Activated gamma-delta T cell treated with anti-CD3 and anti-CD28 coated beads, Interleukin-2, amount 50 U/mL, for 16 hours (primary cell): ENCODE measurements around the gene SLC39A8.

Source experiments
- DNase-seq: peaks from one replicate; pipeline ENCODE4 v3.0.0-alpha.2; 2020; ENCODE audit warnings: low read depth

The SLC39A8 gene

DNA sequence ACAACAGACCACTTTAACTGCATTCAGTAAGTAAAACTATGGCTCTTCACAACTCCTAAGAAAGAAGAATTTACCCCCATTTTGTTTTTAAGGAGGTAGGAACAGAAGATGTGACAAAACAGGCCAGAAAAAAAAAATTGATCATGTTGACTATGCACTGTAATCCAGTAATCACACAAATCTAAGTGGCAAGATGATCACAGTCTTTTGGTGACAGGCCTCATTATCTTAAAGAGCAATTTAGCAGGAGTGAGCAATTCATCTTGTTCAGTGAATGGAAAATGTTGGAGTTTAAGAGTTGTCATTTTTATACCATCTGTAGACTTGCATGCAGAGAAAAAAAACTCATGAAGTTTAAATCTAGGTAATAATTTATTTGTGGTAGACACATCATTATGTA lies 115.1 kb downstream of the SLC39A8 start:
- no peak for DNase-seq

DNA sequence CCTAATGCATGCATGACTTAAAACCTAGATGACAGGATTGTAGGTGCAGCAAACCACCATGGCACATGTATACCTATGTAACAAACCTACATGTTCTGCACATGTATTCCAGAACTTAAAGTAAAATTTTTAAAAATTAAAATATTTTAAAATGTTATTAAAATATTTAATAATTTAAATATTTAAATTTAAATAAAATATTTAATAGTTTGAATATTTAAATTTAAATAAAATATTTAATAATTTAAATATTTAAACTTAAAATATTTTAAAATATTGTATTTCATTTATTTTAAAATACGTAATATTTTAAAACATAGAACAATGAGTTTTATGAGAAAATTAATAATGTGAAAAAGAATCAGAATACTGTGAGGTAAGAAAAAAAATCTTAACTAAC lies 117.9 kb downstream of the SLC39A8 start:
- DNase-seq = no peak

DNA sequence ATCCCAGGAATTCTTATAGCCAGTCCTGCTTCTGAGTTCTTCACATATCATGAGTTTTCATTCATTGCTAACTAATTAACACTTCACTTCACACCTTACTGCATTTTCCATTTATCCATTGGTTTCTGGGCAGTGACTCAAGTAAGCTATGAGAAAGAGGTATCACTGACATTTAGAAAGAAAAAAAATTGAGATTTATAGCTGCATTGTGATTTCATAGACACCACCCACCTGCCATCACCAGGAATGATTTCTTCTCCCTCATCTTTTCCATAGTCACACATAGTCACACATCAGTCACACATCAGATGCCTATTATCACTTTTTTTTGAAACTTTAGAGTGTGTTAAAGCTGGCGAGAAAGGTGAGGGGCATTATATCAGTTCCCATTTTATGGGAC lies 121.8 kb downstream of the SLC39A8 start:
- no peak for DNase-seq

DNA sequence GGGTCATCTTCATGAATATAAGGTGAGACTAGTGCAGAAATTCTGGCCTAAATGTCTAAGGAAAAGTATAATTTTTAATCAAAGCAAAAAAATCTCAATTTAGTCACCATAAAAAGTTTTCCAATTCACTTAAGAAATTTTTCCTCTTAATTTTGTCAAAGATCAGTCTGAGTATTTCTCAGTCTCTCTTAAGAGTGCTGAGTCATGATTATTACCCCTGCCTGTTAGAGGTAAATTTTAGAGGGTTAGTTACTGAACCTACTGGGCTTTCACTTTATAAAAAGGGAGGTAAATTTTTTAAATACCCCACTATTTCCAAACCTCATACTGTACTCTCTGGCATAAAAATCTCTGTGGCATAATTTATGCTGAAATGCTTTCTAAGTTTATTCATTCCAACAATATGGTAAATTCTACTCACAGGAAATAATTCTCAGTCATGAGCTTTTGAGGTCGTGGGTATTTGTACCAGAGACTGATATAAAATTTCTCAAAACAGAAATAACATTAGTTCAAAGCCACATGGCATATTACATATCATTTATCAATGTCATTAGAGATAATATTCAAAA lies 122.4 kb downstream of the SLC39A8 start:
- DNase-seq = no peak

DNA sequence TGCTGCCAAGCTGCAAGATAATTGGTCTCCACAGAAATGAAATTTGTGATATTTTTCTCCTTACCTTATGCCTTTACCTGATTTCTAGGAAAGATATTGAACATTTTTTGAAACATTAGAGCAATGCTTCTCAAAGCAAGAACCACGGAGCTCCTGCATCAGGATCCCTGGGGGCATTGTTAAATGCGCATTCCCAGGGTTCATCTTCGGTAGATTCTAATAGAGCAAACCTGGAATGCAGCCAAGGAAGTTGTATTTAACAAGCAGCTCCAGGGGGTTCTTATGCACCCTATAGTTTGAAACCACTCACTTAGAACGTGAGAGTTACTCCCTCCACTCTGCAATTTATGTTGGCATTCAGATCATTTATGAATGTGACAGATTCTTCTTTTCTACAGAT lies 126.2 kb downstream of the SLC39A8 start:
- DNase-seq = no peak

DNA sequence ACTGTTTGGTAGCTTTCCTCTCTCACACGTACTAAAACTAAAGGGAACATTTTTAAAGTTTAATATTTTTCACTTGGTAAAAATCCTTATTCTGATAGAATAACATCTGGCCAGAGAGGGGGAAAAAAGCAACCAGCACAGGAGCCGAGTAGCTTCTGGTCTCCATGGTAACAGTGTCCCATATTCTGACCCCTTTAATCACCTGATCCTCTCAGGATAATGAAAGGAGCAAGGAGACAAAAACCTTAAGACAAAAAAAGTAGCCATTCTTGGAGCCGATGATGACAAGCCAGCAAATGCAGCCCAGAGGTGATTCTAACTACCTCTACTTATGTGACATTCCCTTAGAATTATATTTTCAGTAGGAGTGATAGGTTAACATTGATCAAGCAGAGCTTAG lies 126.6 kb downstream of the SLC39A8 start:
- no peak for DNase-seq

DNA sequence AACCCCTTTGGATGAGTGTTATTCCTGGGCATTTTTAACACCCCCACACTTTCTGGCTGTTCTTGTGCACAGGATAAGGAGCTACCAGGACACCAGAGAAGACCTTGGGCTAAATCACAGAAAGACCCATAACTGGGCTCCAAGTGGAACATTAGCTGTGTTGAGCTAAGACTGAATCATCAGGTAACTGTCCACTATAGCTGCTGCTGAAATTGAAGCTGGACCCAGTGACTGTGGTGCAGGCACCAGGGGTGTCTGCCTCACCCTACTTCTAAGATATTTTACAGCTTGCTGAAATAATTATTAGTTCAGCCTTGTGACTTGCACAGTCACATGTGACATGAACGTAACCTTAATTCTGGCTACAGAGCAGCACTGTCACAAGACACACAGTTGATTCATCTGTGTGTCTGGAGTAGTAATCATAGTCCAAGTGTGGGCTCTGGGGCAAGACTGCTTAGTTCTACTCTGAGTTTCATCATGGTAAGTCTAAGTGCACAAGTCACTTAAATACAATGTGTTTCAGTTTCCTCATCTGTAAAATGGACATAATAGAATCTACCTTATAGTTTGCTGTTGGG lies 127.4 kb downstream of the SLC39A8 start:
- DNase-seq = no peak

DNA sequence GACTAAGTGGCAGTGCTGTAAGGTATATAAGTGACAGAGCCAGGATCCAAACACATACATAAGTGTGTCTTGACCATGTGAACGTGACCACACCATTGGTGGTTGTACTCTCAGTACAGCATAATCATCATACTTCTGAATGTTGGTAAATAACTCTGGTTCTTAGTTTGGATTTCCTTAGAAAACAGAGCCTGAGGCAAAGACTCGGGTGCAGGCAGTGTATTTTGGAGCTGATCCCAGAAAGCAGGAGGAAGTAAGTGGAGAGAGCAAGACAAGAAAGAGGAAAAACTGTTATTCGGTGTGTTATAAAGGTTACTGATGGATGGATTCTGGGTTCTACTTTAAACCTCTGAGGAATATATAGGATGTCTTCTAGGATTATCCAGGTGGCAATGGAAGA lies 127.9 kb downstream of the SLC39A8 start:
- no peak for DNase-seq

DNA sequence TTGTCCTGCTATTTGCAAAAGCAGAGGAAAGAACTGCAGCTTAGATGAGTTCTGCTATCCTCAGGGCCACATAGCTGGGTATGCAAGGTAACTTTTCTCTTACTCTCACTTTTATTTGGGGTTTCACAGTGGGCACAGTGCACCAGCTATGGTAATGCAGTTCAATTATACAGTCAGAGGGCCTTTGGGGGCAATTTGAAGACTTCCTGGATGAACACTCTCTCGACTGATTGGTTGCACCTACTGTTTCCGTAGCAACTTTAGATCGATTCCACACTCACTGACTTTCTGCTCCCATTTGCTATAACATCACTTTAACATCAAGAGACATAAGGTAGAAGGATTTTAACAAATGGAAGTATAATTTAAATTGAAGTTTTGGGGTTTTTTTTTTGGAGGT lies 128.6 kb downstream of the SLC39A8 start:
- no peak for DNase-seq

DNA sequence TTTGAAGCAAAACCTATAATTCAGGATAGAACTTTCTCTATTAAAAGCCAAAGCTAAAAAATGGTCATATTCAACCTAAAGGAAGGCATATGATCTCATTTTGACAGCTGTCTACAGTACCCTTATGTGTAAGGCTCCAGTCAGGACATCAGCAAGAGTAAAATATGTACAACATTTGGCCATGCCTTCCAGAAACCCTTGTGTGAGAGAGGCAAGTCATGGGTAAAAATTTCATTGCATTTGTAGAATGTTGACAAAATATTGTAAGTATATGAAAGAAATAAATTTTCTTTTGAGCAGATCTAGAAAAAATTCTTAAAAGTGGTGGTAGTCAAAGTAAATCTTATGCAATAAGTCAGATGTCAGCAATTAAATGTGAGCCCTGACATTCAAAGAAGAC lies 132.3 kb downstream of the SLC39A8 start:
- no peak for DNase-seq
